IMR-90 (cell line): ENCODE results near the gene MYH10. TPM values are rescaled to one million over a fixed set of nuclear protein-coding genes. Genes with fewer than 3 reads are reported as not detected.

Experiments
- ATAC-seq: fragments of 200-7000 bp; cut with Tn5 transposase; 2 replicates; pipeline ENCODE4 v1.9.1; 2020; ENCODE audit warnings: low read depth, mild to moderate bottlenecking, moderate library complexity
- BruUV-seq: library from RNA; stranded (reverse); fragments of 400-500 nt; replicated peaks from 2 replicates; lab custom pipeline; 2021; lab: Mats Ljungman, UMichigan
- CTCF ChIA-PET: fragments of 300-600 bp; formaldehyde crosslinking; extraction: SDS; loops from one replicate; lab custom pipeline; 2021; ENCODE audit warnings: antibody characterized with exemption; lab: Yijun Ruan, JAX
- POLR2A ChIA-PET: fragments of 300-600 bp; sonication (Branson Sonifier 250); formaldehyde crosslinking; loops from one replicate; lab custom pipeline; 2022; ENCODE audit warnings: antibody characterized with exemption; ENCODE audit not compliant: unreplicated experiment; lab: Charles Lee
- DNase-seq: peaks from one replicate; pipeline ENCODE4 v3.0.0; 2013
- H2AFZ ChIP-seq: replicated peaks from 2 replicates; pipeline ENCODE3; 2013; ENCODE audit warnings: low read length, mild to moderate bottlenecking; ENCODE audit not compliant: poor library complexity
- H2AK5ac ChIP-seq: 2 replicates; pipeline ENCODE4 v1.6.1; 2013; ENCODE audit warnings: low read depth, low read length, inconsistent platforms
- H2AK9ac ChIP-seq: replicated peaks from 2 replicates; pipeline ENCODE3; 2013; ENCODE audit warnings: mild to moderate bottlenecking, low read depth, low read length, moderate library complexity; ENCODE audit not compliant: poor library complexity
- H2BK120ac ChIP-seq: 2 replicates; pipeline ENCODE4 v1.6.1; 2013; ENCODE audit warnings: low read depth, low read length, inconsistent platforms
- H2BK15ac ChIP-seq: 3 replicates; pipeline ENCODE4 v1.6.1; 2013; ENCODE audit warnings: low read depth, low read length, inconsistent platforms
- H2BK20ac ChIP-seq: 2 replicates; pipeline ENCODE4 v1.6.1; 2013; ENCODE audit warnings: low read depth, mild to moderate bottlenecking, inconsistent platforms, low read length, moderate library complexity
- H2BK5ac ChIP-seq: 2 replicates; pipeline ENCODE4 v1.6.1; 2013; ENCODE audit warnings: mild to moderate bottlenecking, low read depth, low read length, inconsistent platforms; ENCODE audit not compliant: poor library complexity, severe bottlenecking
- H3K14ac ChIP-seq: replicated peaks from 2 replicates; pipeline ENCODE4 v1.6.1; 2013; ENCODE audit warnings: low read depth, low read length, inconsistent platforms
- H3K18ac ChIP-seq: 2 replicates; pipeline ENCODE4 v1.6.1; 2013; ENCODE audit warnings: low read depth, low read length, control low read depth
- H3K23ac ChIP-seq: 2 replicates; pipeline ENCODE4 v1.6.1; 2013; ENCODE audit warnings: low read depth, low read length, inconsistent platforms
- H3K27ac ChIP-seq: 2 replicates; pipeline ENCODE4 v1.5.1; 2013; ENCODE audit warnings: mild to moderate bottlenecking, control low read depth, low read length; ENCODE audit not compliant: insufficient read depth
- H3K27me3 ChIP-seq: 2 replicates; pipeline ENCODE4 v1.6.1; 2013; ENCODE audit warnings: low read length; ENCODE audit not compliant: control insufficient read depth, insufficient read depth
- H3K36me3 ChIP-seq: 2 replicates; pipeline ENCODE4 v1.6.1; 2013; ENCODE audit warnings: low read length, mixed read lengths; ENCODE audit not compliant: control insufficient read depth, insufficient read depth
- H3K4ac ChIP-seq: 2 replicates; pipeline ENCODE4 v1.6.1; 2013; ENCODE audit warnings: low read depth, low read length, inconsistent platforms
- H3K4me1 ChIP-seq: 2 replicates; pipeline ENCODE4 v1.6.1; 2013; ENCODE audit warnings: low read length, mixed read lengths; ENCODE audit not compliant: control insufficient read depth, insufficient read depth
- H3K4me2 ChIP-seq: 2 replicates; pipeline ENCODE4 v1.6.1; 2013; ENCODE audit warnings: low read depth, mild to moderate bottlenecking, control low read depth, low read length, moderate library complexity
- H3K4me3 ChIP-seq: 2 replicates; pipeline ENCODE4 v1.5.1; 2013; ENCODE audit warnings: low read depth, mild to moderate bottlenecking, control low read depth, low read length, moderate library complexity; ENCODE audit not compliant: insufficient read depth
- H3K56ac ChIP-seq: 2 replicates; pipeline ENCODE4 v1.6.1; 2013; ENCODE audit warnings: low read length, inconsistent platforms; ENCODE audit not compliant: insufficient read depth; ENCODE audit errors: extremely low read depth
- H3K79me1 ChIP-seq, 2 experiments: 2 replicates each; pipeline ENCODE4 v1.6.1; 2013; ENCODE audit warnings: low read length in 2 of 2, inconsistent platforms in 1 of 2, low read depth in 1 of 2
- H3K9ac ChIP-seq: 2 replicates; pipeline ENCODE4 v1.6.1; 2013; ENCODE audit warnings: low read depth, low read length, control low read depth
- H3K9me1 ChIP-seq: 2 replicates; pipeline ENCODE4 v1.6.1; 2013; ENCODE audit warnings: low read length, inconsistent platforms; ENCODE audit not compliant: insufficient read depth
- H3K9me3 ChIP-seq: 2 replicates; pipeline ENCODE4 v1.6.1; 2013; ENCODE audit warnings: low read length; ENCODE audit not compliant: control insufficient read depth, insufficient read depth
- H4K20me1 ChIP-seq: 2 replicates; pipeline ENCODE4 v1.6.1; 2013; ENCODE audit warnings: low read length, inconsistent platforms; ENCODE audit not compliant: insufficient read depth
- H4K5ac ChIP-seq: 2 replicates; pipeline ENCODE4 v1.6.1; 2013; ENCODE audit warnings: mild to moderate bottlenecking, low read depth, low read length, control low read depth
- H4K8ac ChIP-seq, 2 experiments: 2 replicates each; pipeline ENCODE4 v1.6.1; 2013; ENCODE audit warnings: low read depth in 2 of 2, low read length in 2 of 2, control low read depth in 1 of 2, inconsistent platforms in 1 of 2
- H4K91ac ChIP-seq: 2 replicates; pipeline ENCODE4 v1.6.1; 2013; ENCODE audit warnings: low read depth, low read length, inconsistent platforms; ENCODE audit not compliant: insufficient read depth
- CEBPB ChIP-seq: IDR thresholded peaks from 2 replicates; pipeline ENCODE4 v1.6.1; 2012; ENCODE audit warnings: low read depth, low read length, improper control_type of control experiment
- CHD1 ChIP-seq: IDR thresholded peaks from 2 replicates; pipeline ENCODE4 v1.6.1; 2012; ENCODE audit warnings: low read depth, low read length, improper control_type of control experiment
- CTCF ChIP-seq: conservative IDR thresholded peaks from 2 replicates; pipeline ENCODE4 v1.5.1; 2012; ENCODE audit warnings: mild to moderate bottlenecking, low read depth, low read length, improper control_type of control experiment
- FOS ChIP-seq: fragments of 150-350 bp; IDR thresholded peaks from 2 replicates; pipeline ENCODE4 v1.6.1; 2016; ENCODE audit warnings: low read depth, low read length
- MAFK ChIP-seq: IDR thresholded peaks from 2 replicates; pipeline ENCODE4 v1.6.1; 2012; ENCODE audit warnings: low read depth, low read length, improper control_type of control experiment
- MXI1 ChIP-seq: IDR thresholded peaks from 2 replicates; pipeline ENCODE4 v1.6.1; 2012; ENCODE audit warnings: low read depth, mild to moderate bottlenecking, low read length, moderate library complexity, borderline replicate concordance
- NFE2L2 ChIP-seq: fragments of 150-350 bp; IDR thresholded peaks from 2 replicates; pipeline ENCODE4 v1.6.1; 2016; ENCODE audit warnings: low read depth, mild to moderate bottlenecking, low read length
- POLR2A ChIP-seq: IDR thresholded peaks from 2 replicates; pipeline ENCODE4 v1.6.1; 2012; ENCODE audit warnings: mild to moderate bottlenecking, low read depth, low read length
- RAD21 ChIP-seq: IDR thresholded peaks from 2 replicates; pipeline ENCODE4 v1.6.1; 2012; ENCODE audit warnings: low read length, improper control_type of control experiment
- RCOR1 ChIP-seq: IDR thresholded peaks from 2 replicates; pipeline ENCODE4 v1.6.1; 2012; ENCODE audit warnings: mild to moderate bottlenecking, low read length, improper control_type of control experiment; ENCODE audit not compliant: insufficient replicate concordance
- RFX5 ChIP-seq: IDR thresholded peaks from 2 replicates; pipeline ENCODE4 v1.8.0; 2012; ENCODE audit warnings: low read depth, mild to moderate bottlenecking, low read length, moderate library complexity
- SMC3 ChIP-seq: fragments of 150-350 bp; IDR thresholded peaks from 2 replicates; pipeline ENCODE4 v1.6.1; 2016; ENCODE audit warnings: low read depth, mild to moderate bottlenecking, antibody characterized with exemption, low read length, moderate library complexity
- WGBS, 2 experiments: methylation state at CpG; one replicate each; pipeline versions ENCODE4 v1.1.5 to v1.1.7; 2013; ENCODE audit warnings: missing lambda C conversion rate in 2 of 2; ENCODE audit not compliant: insufficient read length in 1 of 2; ENCODE audit errors: extremely low coverage in 2 of 2; 5-methylcytosine and 5-hydroxymethylcytosine counted together
- dilution Hi-C: fragments of 300-500 bp; cut with HindIII; formaldehyde crosslinking; loops from one replicate; pipeline ENCODE4 v1.14.3; 2018; ENCODE audit warnings: low sequenced_read_pairs; ENCODE audit not compliant: unreplicated experiment
- in situ Hi-C: fragments of 300-500 bp; cut with MboI; formaldehyde crosslinking; loops from 3 replicates; pipeline ENCODE4 v1.14.3; 2019; ENCODE audit warnings: low sequenced_read_pairs, inconsistent platforms, mixed read lengths
- intact Hi-C: fragments of 100-400 bp; cut with micrococcal nuclease; formaldehyde crosslinking; loops from 2 replicates; pipeline ENCODE4 v1.10.0; 2022
- polyA plus RNA-seq, 3 experiments: library from polyadenylated mRNA; depleted of rRNA; stranded (reverse); fragments of >200 nt; gene quantifications; 2 replicates each; pipeline ENCODE4 v1.2.3, GENCODE V29; 2012; ENCODE audit warnings: low replicate concordance in 1 of 3
- total RNA-seq: library from RNA; depleted of rRNA; stranded (reverse); fragments of >200 nt; gene quantifications from 2 replicates; pipeline ENCODE4 v1.2.3, GENCODE V29; 2012
- TF ChIP-seq, protein P1 (sequence below): fragments of 150-350 bp; IDR thresholded peaks from 2 replicates; pipeline ENCODE4 v1.6.1; 2017; ENCODE audit warnings: mild to moderate bottlenecking, antibody characterized with exemption, low read length, low read depth
- TF ChIP-seq, protein P2 (sequence below): fragments of 150-350 bp; IDR thresholded peaks from 2 replicates; pipeline ENCODE4 v1.6.1; 2016; ENCODE audit warnings: low read depth, mild to moderate bottlenecking, low read length, moderate library complexity, borderline replicate concordance

The MYH10 gene
- total and polyA plus RNA-seq, 2 of the 4 experiments (the other 2 are of a cell fraction) = 71.2 to 95.2 TPM

- TF ChIP-seq FOS (no peak), SMC3 (no peak)
These were observed 127.2 kb downstream of the MYH10 start (continued) for GRCh38 chr17:8503368-8503767.

GRCh38 chr17:8502126-8502525 is 128.4 kb downstream of the MYH10 start:
- H2BK5ac ChIP-seq = no peak overlapping the region
- H3K9me1 ChIP-seq = no peaks in the 10 kb centered on the region; the same call in 1 of the 2 replicates
- H3K9ac ChIP-seq = no peak overlapping the region
- DNase-seq = no peak
- no peaks in the 10 kb centered on the region for H3K9me3 ChIP-seq
- H3K4ac ChIP-seq = no peak overlapping the region
- H2BK120ac ChIP-seq = no peak overlapping the region
- no peak overlapping the region for H4K91ac ChIP-seq
- H3K23ac ChIP-seq = no peak overlapping the region
- H4K5ac ChIP-seq = no peak overlapping the region
- no peak overlapping the region for H3K4me3 ChIP-seq
- no peak overlapping the region for H2AK5ac ChIP-seq
- ChIA-PET CTCF (interaction anchor here (1.0 kb wide), 1 partner anchor 8 kb away, joined by 5 read pairs; no protein-coding TSS in a partner anchor), POLR2A (no interaction called here)
- 100% methylated on average over 1 of the region's 6 CpGs; no CpG with 5 or more reads in 1 of the 2 experiments for WGBS, 2 experiments
- in situ Hi-C loops = no loop called here
- no peak overlapping the region for H4K8ac ChIP-seq
- BruUV-seq = no TSS peak
- no peak overlapping the region for H3K14ac ChIP-seq
- H2BK15ac ChIP-seq = no peak overlapping the region
- no peaks in the 10 kb centered on the region for H3K27me3 ChIP-seq
- peaks cover 54% of the 10 kb centered on the region for H3K36me3 ChIP-seq
- H4K20me1 ChIP-seq = no peaks in the 10 kb centered on the region; the same call in 1 of the 2 replicates
- no peak overlapping the region for H2BK20ac ChIP-seq
- H3K4me1 ChIP-seq = peaks cover 8% of the 10 kb centered on the region
- H3K56ac ChIP-seq = no peak overlapping the region
- H3K79me1 ChIP-seq = peaks cover 0 to 4% of the 10 kb centered on the region in 2 experiments; a peak in 2 of 4 replicates
- H2AFZ ChIP-seq = no peak overlapping the region
- dilution Hi-C loops = no loop called here
- H2AK9ac ChIP-seq = no peak overlapping the region
- H3K4me2 ChIP-seq = no peak overlapping the region
- no peak overlapping the region for H3K27ac ChIP-seq
- intact Hi-C loops = no loop called here
- ATAC-seq = no peak
- H3K18ac ChIP-seq = no peak overlapping the region
- TF ChIP-seq MAFK (no peak), POLR2A (no peak), SMC3 (no peak), NFE2L2 (no peak), CEBPB (no peak), RAD21 (no peak), CTCF (no peak), RCOR1 (no peak), CHD1 (no peak), MXI1 (no peak), FOS (no peak), RFX5 (no peak)
- TF ChIP-seq, protein P1, sequence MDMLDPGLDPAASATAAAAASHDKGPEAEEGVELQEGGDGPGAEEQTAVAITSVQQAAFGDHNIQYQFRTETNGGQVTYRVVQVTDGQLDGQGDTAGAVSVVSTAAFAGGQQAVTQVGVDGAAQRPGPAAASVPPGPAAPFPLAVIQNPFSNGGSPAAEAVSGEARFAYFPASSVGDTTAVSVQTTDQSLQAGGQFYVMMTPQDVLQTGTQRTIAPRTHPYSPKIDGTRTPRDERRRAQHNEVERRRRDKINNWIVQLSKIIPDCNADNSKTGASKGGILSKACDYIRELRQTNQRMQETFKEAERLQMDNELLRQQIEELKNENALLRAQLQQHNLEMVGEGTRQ = no peak
- TF ChIP-seq, protein P2, sequence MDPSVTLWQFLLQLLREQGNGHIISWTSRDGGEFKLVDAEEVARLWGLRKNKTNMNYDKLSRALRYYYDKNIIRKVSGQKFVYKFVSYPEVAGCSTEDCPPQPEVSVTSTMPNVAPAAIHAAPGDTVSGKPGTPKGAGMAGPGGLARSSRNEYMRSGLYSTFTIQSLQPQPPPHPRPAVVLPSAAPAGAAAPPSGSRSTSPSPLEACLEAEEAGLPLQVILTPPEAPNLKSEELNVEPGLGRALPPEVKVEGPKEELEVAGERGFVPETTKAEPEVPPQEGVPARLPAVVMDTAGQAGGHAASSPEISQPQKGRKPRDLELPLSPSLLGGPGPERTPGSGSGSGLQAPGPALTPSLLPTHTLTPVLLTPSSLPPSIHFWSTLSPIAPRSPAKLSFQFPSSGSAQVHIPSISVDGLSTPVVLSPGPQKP = no peak
